Neuronal stem cell (in vitro differentiated cells): ENCODE data around the gene IFITM10.

Source experiments
- DNase-seq: peaks from one replicate; pipeline ENCODE4 v3.0.0-alpha.2; 2013; ENCODE audit warnings: low spot score
- H2AFZ ChIP-seq: one replicate; pipeline ENCODE4 v1.6.1; 2013; ENCODE audit warnings: mild to moderate bottlenecking, low read length, inconsistent platforms
- H2AK5ac ChIP-seq: 2 replicates; pipeline ENCODE4 v1.6.1; 2013; ENCODE audit warnings: low read depth, mild to moderate bottlenecking, inconsistent platforms, low read length, moderate library complexity, mixed read lengths
- H2BK120ac ChIP-seq: 2 replicates; pipeline ENCODE4 v1.6.1; 2013; ENCODE audit warnings: low read depth, mild to moderate bottlenecking, inconsistent platforms, low read length, moderate library complexity, mixed read lengths
- H2BK12ac ChIP-seq: one replicate; pipeline ENCODE4 v1.6.1; 2013; ENCODE audit warnings: low read length, inconsistent platforms
- H2BK15ac ChIP-seq: 2 replicates; pipeline ENCODE4 v1.6.1; 2013; ENCODE audit warnings: mild to moderate bottlenecking, low read length, inconsistent platforms, mixed read lengths
- H2BK5ac ChIP-seq: one replicate; pipeline ENCODE4 v1.6.1; 2013; ENCODE audit warnings: inconsistent platforms, mild to moderate bottlenecking, low read length, moderate library complexity
- H3K14ac ChIP-seq: one replicate; pipeline ENCODE4 v1.6.1; 2013; ENCODE audit warnings: low read length, inconsistent platforms
- H3K18ac ChIP-seq: 2 replicates; pipeline ENCODE4 v1.6.1; 2013; ENCODE audit warnings: low read length, inconsistent platforms
- H3K23ac ChIP-seq: 2 replicates; pipeline ENCODE4 v1.6.1; 2013; ENCODE audit warnings: low read depth, mild to moderate bottlenecking, mixed read lengths, low read length, inconsistent platforms; ENCODE audit not compliant: poor library complexity
- H3K27ac ChIP-seq: replicated peaks from 3 replicates; pipeline ENCODE4 v1.5.1; 2013; ENCODE audit warnings: low read length, inconsistent platforms
- H3K27me3 ChIP-seq, 3 experiments: 2 replicates each; pipeline ENCODE4 v1.6.1; 2013; ENCODE audit warnings: low read length in 3 of 3, mild to moderate bottlenecking in 2 of 3, inconsistent platforms in 1 of 3, low read depth in 1 of 3, mixed read lengths in 1 of 3, moderate library complexity in 1 of 3; ENCODE audit not compliant: control insufficient read depth in 3 of 3, insufficient read depth in 3 of 3
- H3K36me3 ChIP-seq, 2 donors: replicated peaks in 1 of 2; 2 replicates each; pipeline ENCODE4 v1.6.1; 2013; ENCODE audit warnings: low read length in 2 of 2; ENCODE audit not compliant: control insufficient read depth in 2 of 2, insufficient read depth in 2 of 2
- H3K4ac ChIP-seq: 2 replicates; pipeline ENCODE4 v1.6.1; 2013; ENCODE audit warnings: inconsistent platforms, mild to moderate bottlenecking, low read length, moderate library complexity
- H3K4me1 ChIP-seq, 2 donors: 1 replicate in 1 of 2; 2 replicates in 1 of 2; pipeline ENCODE4 v1.6.1; 2013; ENCODE audit warnings: low read length in 2 of 2, low read depth in 1 of 2; ENCODE audit not compliant: control insufficient read depth in 2 of 2, insufficient read depth in 1 of 2
- H3K4me2 ChIP-seq: one replicate; pipeline ENCODE4 v1.6.1; 2013; ENCODE audit warnings: mild to moderate bottlenecking, low read length, inconsistent platforms; ENCODE audit not compliant: insufficient read depth, poor library complexity, severe bottlenecking
- H3K4me3 ChIP-seq, 2 donors: 2 replicates each; pipeline ENCODE4 v1.5.1; 2013; ENCODE audit warnings: low read length in 2 of 2, mild to moderate bottlenecking in 2 of 2, inconsistent platforms in 1 of 2, moderate library complexity in 1 of 2
- H3K79me1 ChIP-seq: one replicate; pipeline ENCODE4 v1.6.1; 2013; ENCODE audit warnings: low read depth, mild to moderate bottlenecking, inconsistent platforms, low read length, moderate library complexity
- H3K9ac ChIP-seq: one replicate; pipeline ENCODE4 v1.6.1; 2013; ENCODE audit warnings: mild to moderate bottlenecking, low read depth, low read length, inconsistent platforms; ENCODE audit not compliant: poor library complexity
- H3K9me3 ChIP-seq, 2 donors: replicated peaks in 1 of 2; 2 replicates each; pipeline versions ENCODE3 to v1.6.1; 2013; ENCODE audit warnings: low read length in 2 of 2, mild to moderate bottlenecking in 2 of 2, inconsistent platforms in 1 of 2, low read depth in 1 of 2, mixed read lengths in 1 of 2, moderate library complexity in 1 of 2; ENCODE audit not compliant: control insufficient read depth in 2 of 2, insufficient read depth in 1 of 2
- H4K8ac ChIP-seq: one replicate; pipeline ENCODE4 v1.6.1; 2013; ENCODE audit warnings: low read depth, mild to moderate bottlenecking, inconsistent platforms, low read length, moderate library complexity
- H4K91ac ChIP-seq: one replicate; pipeline ENCODE4 v1.6.1; 2013; ENCODE audit warnings: low read length, low read depth, mild to moderate bottlenecking, inconsistent platforms; ENCODE audit not compliant: poor library complexity
- WGBS, 2 donors: extraction: QIAGEN DNeasy Blood & Tissue Kit; methylation state at CpG; one replicate each; pipeline ENCODE4 v1.1.7; 2013; ENCODE audit warnings: missing lambda C conversion rate in 2 of 2, mixed read lengths in 1 of 2; ENCODE audit not compliant: insufficient read length in 2 of 2, insufficient replicate concordance in 1 of 2; ENCODE audit errors: extremely low coverage in 2 of 2; 5-methylcytosine and 5-hydroxymethylcytosine counted together

The IFITM10 gene

DNA sequence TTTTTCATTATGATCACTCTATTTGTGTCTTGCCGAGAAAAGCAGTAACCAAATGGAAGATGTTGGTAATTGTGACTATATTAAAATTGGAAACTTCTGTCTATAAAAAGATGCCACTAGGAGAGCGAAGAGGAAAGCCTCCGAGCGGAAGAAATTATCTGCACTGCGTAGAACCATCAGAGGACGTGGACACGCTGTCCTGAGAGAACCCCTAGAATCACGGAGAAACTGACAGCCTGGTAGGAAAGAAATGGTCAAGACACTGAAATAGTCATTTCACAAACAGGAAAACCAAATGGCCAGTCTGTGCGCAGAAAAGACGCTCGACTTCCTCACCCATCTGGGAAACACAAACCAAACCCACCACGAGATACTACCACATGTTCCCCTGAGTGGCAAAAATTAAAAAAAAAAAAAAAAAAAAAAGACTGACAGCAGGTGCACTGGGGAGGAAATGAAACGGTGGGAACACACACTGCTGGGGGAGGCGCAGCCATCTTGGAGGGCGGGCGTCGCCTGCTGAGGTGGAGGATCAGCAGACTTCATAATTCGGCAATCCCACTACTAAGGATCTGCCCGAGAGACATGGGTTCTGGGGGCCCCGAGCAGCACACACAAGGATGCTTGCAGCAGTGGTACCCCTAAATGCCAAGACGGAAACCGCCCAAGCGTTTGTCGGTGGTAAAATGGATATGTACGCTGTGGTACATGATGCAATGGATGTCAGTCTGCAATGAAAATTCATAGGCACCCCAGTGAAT is 21.3 kb downstream of the IFITM10 start:
- Histone ChIP-seq H2AFZ (peak overlapping the region; percentile 49), H3K27me3 (peaks cover 0 to 35% (median 0%) of the 10 kb centered on the region in 3 experiments), H2AK5ac (no peak overlapping the region)

DNA sequence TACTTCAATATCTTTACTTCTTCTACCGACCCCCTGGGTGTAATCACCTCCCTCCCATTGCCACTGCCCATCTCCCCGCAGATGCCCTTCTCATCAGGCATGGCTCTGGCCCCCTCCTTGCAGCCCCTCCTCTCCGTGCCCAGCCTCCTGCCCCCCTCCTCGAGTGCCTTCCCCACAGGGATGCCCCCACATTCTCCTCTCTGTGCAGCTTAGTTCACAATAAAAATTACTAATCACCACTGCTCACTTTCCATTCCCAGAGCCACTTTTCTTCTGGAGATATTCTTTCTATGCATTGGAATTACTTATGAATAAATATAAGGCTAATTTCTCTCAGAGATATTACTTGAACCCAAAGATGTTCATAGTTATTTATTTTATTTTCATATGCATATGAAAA is 22.1 kb downstream of the IFITM10 start:
- Histone ChIP-seq H2BK5ac (no peak overlapping the region), H3K9ac (no peak overlapping the region), H3K27ac (no peak overlapping the region), H3K14ac (no peak overlapping the region), H4K91ac (no peak overlapping the region), H3K18ac (no peak overlapping the region), H2BK12ac (no peak overlapping the region), H3K23ac (no peak overlapping the region), H3K4me3 (no peak overlapping the region), H2BK120ac (no peak overlapping the region), H3K9me3 (peaks cover 0 to 4% of the 10 kb centered on the region in 2 donors), H2BK15ac (no peak overlapping the region), H4K8ac (no peak overlapping the region), H3K79me1 (no peaks in the 10 kb centered on the region), H3K4ac (no peak overlapping the region), H3K27me3 (peaks cover 0 to 28% (median 0%) of the 10 kb centered on the region in 3 experiments), H3K36me3 (no peaks in the 10 kb centered on the region), H2AK5ac (no peak overlapping the region), H2AFZ (no peak overlapping the region), H3K4me2 (no peak overlapping the region), H3K4me1 (peaks cover 0 to 7% of the 10 kb centered on the region in 2 donors)
- WGBS, 2 donors = no CpG with 5 or more reads among the region's 4 CpGs
- DNase-seq = no peak

More for the DNA sequence above, 21.3 kb downstream of the IFITM10 start:
- Histone ChIP-seq H3K14ac (no peak overlapping the region), H2BK15ac (no peak overlapping the region), H3K9ac (no peak overlapping the region), H2BK12ac (no peak overlapping the region), H4K91ac (no peak overlapping the region), H3K4me1 (peaks cover 0 to 7% of the 10 kb centered on the region in 2 donors), H3K4me2 (no peak overlapping the region), H2BK5ac (no peak overlapping the region), H3K18ac (no peak overlapping the region), H4K8ac (no peak overlapping the region), H3K4ac (no peak overlapping the region), H3K4me3 (no peak overlapping the region), H3K27ac (no peak overlapping the region), H3K36me3 (no peaks in the 10 kb centered on the region), H3K9me3 (peaks cover 0 to 4% of the 10 kb centered on the region in 2 donors), H3K23ac (no peak overlapping the region), H2BK120ac (no peak overlapping the region), H3K79me1 (no peaks in the 10 kb centered on the region)
- WGBS, 2 donors = no CpG with 5 or more reads among the region's 25 CpGs
- no peak for DNase-seq

GRCh38 chr11:1727861-1728260 is 22.5 kb downstream of the IFITM10 start:
- H3K27ac ChIP-seq = no peak overlapping the region
- WGBS, 2 donors = no CpG with 5 or more reads among the region's 9 CpGs
- DNase-seq = no peak
- no peak overlapping the region for H2BK120ac ChIP-seq
- no peak overlapping the region for H2BK12ac ChIP-seq
- H3K36me3 ChIP-seq = no peaks in the 10 kb centered on the region
- H2BK5ac ChIP-seq = no peak overlapping the region
- H3K18ac ChIP-seq = no peak overlapping the region
- H3K4me3 ChIP-seq = no peak overlapping the region
- H3K79me1 ChIP-seq = no peaks in the 10 kb centered on the region
- H4K91ac ChIP-seq = no peak overlapping the region
- no peak overlapping the region for H2BK15ac ChIP-seq
- no peak overlapping the region for H3K9ac ChIP-seq
- H2AFZ ChIP-seq = no peak overlapping the region
- H4K8ac ChIP-seq = no peak overlapping the region
- peaks cover 0 to 4% of the 10 kb centered on the region in 2 donors for H3K9me3 ChIP-seq
- no peak overlapping the region for H2AK5ac ChIP-seq
- peaks cover 0 to 26% (median 0%) of the 10 kb centered on the region in 3 experiments for H3K27me3 ChIP-seq
- H3K14ac ChIP-seq = no peak overlapping the region
- H3K4me1 ChIP-seq = peaks cover 0 to 7% of the 10 kb centered on the region in 2 donors
- H3K23ac ChIP-seq = no peak overlapping the region
- no peak overlapping the region for H3K4ac ChIP-seq
- no peak overlapping the region for H3K4me2 ChIP-seq

DNA sequence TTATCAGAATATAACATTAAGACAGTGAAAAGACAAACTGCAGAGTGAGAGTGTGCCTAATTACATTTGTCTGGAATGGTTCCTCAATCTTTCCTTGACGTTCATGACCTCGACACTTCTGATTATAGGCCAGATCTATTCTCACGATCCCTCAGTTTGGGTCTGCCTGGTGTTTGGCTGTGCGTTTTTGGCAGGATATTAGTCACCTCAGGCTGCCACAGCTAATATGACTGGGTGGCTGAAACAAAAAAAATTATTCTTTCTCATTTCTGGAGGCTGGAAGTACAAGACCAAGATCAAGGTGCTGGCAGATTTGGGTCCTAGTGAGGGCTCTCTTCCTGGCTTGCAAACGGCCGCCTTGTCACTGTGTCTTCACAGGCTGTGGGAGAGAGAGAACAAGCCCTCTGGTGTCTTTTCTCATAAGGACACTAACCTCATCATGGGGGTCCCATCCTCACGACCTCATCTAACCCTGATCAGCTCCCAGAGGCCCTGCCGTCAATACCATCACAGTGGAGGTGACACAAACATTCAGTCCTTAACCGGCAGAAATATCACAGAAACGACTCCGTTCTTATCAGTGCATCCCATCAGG is 23.2 kb downstream of the IFITM10 start:
- Histone ChIP-seq H4K91ac (no peak overlapping the region), H3K4ac (no peak overlapping the region), H2BK12ac (no peak overlapping the region), H2AFZ (no peak overlapping the region), H3K4me1 (peaks cover 0 to 7% of the 10 kb centered on the region in 2 donors), H3K36me3 (no peaks in the 10 kb centered on the region), H3K4me2 (no peak overlapping the region), H3K18ac (no peak overlapping the region), H3K9me3 (peaks cover 0 to 4% of the 10 kb centered on the region in 2 donors), H3K14ac (no peak overlapping the region), H3K27ac (no peak overlapping the region), H4K8ac (no peak overlapping the region), H3K79me1 (no peaks in the 10 kb centered on the region), H2BK5ac (no peak overlapping the region), H2BK15ac (no peak overlapping the region), H3K27me3 (peaks cover 0 to 20% (median 0%) of the 10 kb centered on the region in 3 experiments), H3K23ac (no peak overlapping the region), H3K9ac (no peak overlapping the region), H2BK120ac (no peak overlapping the region), H2AK5ac (no peak overlapping the region), H3K4me3 (no peak overlapping the region)
- no peak for DNase-seq
- no CpG with 5 or more reads among the region's 11 CpGs for WGBS, 2 donors
